ENCODE measurements around the gene TNFSF11.

GRCh38 chr13:42580644-42581043 is 6.7 kb downstream of the TNFSF11 start:
- no peak for TF ChIP-seq EZH2phosphoT487 (IDR thresholded peaks at IDR 0.05; ENCODE audit: insufficient read depth, low read depth)
- TF ChIP-seq EZH2 (IDR thresholded peaks at IDR 0.05; ENCODE audit: insufficient read depth, poor library complexity, severe bottlenecking), result no peak
